Measurements from ENCODE around the gene HOXD12. TPM values are rescaled to one million over a fixed set of nuclear protein-coding genes. Genes with fewer than 3 reads are reported as not detected.

The HOXD12 gene
- total RNA-seq, 4 donors from 2014 or later = not detected

DNA sequence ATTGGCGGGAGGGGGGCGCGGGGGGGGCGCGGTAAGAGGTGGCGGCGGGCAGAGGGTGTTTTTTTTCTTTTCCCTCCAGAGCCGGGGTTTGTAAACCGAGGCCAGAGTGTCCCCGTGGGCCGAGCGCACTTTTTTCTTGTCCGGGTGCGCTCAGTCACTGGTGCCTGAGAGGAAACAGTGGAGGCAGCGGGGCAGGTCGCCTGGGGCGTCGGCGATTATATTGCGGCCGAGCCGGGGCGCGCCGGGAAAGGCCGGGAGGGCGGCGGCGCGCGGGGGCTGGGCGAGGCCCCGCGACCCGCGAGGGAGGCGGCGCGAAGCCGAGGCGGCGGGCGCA, 30.2 kb downstream of the HOXD12 start:
- WGBS, 2 donors (ENCODE audit: low coverage in 1 of 2) = 0 to 10% methylated on average over 2 to 41 of the region's 43 CpGs
- H3K27me3 ChIP-seq = peaks cover 77% of the 10 kb centered on the region
- no peaks in the 10 kb centered on the region for H3K9me3 ChIP-seq
- no peaks in the 10 kb centered on the region for H3K36me3 ChIP-seq
- intact Hi-C loops (cut with DNase I; ENCODE audit: low total_unique reads) = loop anchor here (5.0 kb wide), 1 partner anchor 508 kb away; no protein-coding TSS in a partner anchor
- H3K27ac ChIP-seq = peak overlapping the region; percentile 94 to 96 (median 94)
- in situ Hi-C loops (cut with MboI; ENCODE audit: low pct_ligation_motif_present in 1 of 4, low pct_unique_long_range_greater_than_20kb in 1 of 4, low sequenced_read_pairs in 3 of 4) = loop anchor here (5.0 to 25.0 kb wide), 6 partner anchors 325 to 1025 kb away; no protein-coding TSS in a partner anchor
- peak overlapping the region; percentile 44 to 68 (median 57) for H3K4me3 ChIP-seq
- peaks cover 12 to 56% (median 31%) of the 10 kb centered on the region in 4 donors for H3K4me1 ChIP-seq
- peak; percentile 64 for DNase-seq
- TF ChIP-seq POLR2A (IDR thresholded peaks at IDR 0.05) = no peak
- TF ChIP-seq EP300 (IDR thresholded peaks at IDR 0.05; ENCODE audit: low read depth) = no peak
- TF ChIP-seq, protein P1, sequence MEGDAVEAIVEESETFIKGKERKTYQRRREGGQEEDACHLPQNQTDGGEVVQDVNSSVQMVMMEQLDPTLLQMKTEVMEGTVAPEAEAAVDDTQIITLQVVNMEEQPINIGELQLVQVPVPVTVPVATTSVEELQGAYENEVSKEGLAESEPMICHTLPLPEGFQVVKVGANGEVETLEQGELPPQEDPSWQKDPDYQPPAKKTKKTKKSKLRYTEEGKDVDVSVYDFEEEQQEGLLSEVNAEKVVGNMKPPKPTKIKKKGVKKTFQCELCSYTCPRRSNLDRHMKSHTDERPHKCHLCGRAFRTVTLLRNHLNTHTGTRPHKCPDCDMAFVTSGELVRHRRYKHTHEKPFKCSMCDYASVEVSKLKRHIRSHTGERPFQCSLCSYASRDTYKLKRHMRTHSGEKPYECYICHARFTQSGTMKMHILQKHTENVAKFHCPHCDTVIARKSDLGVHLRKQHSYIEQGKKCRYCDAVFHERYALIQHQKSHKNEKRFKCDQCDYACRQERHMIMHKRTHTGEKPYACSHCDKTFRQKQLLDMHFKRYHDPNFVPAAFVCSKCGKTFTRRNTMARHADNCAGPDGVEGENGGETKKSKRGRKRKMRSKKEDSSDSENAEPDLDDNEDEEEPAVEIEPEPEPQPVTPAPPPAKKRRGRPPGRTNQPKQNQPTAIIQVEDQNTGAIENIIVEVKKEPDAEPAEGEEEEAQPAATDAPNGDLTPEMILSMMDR (IDR thresholded peaks at IDR 0.05) = no peak
- no peak for TF ChIP-seq POLR2AphosphoS5 (IDR thresholded peaks at IDR 0.05)

DNA sequence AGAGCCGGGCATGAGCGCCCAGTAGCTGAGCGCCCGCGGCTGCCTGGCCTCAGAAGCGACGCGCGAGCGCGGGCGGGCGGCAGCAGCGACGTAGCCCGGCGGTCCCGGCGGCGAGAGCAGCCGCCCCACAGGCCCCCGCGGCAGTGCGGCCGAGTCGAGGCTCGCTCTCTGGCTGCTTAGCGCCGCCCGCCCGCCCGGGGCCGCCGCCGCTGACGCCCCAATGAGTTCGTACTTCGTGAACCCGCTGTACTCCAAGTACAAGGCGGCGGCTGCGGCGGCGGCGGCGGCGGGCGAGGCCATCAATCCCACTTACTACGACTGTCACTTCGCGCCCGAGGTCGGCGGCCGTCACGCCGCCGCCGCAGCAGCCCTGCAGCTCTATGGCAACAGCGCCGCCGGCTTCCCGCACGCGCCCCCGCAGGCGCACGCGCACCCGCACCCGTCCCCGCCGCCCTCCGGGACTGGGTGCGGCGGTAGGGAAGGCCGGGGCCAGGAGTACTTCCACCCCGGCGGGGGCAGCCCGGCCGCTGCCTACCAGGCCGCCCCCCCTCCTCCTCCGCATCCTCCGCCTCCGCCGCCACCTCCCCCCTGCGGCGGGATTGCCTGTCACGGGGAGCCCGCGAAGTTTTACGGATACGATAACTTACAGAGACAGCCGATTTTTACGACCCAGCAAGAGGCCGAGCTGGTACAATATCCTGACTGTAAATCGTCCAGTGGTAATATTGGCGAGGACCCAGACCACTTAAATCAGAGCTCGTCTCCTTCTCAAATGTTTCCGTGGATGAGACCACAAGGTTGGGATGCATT, 30.8 kb downstream of the HOXD12 start:
- in situ Hi-C loops (cut with MboI; ENCODE audit: low pct_ligation_motif_present in 1 of 4, low pct_unique_long_range_greater_than_20kb in 1 of 4, low sequenced_read_pairs in 3 of 4) = loop anchor here in 1 of 4 donors (25.0 kb wide), 1 partner anchor 682 kb away; no protein-coding TSS in a partner anchor
- WGBS, 2 donors (ENCODE audit: low coverage in 1 of 2) = 5 to 17% methylated on average over 5 to 64 of the region's 100 CpGs

DNA sequence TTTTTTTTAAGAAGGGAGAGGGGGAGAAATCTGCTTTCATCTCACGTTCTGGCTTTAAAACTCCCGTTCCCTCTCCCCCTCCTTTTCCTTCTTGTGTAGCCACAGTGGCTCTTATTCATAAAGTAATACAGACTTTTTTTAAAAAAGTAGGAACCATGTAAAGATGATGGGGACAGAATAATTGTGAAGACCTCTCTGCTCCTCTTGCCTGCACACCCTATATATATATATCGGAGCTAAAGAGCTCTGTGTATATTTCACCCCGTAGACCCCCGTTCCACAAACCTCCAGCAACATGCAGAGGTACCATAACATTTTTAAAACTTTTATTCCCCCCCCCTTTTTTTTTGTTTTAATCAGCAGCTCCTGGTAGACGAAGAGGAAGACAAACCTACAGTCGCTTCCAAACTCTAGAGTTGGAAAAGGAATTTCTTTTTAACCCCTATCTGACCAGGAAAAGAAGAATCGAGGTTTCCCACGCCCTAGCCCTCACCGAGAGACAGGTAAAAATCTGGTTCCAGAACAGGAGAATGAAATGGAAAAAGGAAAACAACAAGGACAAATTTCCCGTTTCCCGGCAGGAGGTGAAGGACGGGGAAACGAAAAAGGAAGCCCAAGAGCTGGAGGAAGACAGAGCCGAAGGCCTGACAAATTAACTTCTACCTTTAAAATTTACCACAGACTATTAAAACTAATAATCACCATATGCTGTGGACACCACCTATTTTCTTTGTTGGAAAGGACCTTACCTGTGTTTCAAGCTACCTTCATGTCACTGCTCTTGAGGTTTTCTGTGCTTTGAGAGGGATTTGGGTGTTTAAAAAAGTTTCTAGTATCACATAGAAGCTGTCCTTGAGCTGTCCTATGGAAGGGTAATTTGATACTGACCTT, 31.6 kb downstream of the HOXD12 start:
- DNase-seq = no peak
- Histone ChIP-seq H3K36me3 (no peaks in the 10 kb centered on the region), H3K9me3 (no peaks in the 10 kb centered on the region), H3K4me3 (peak overlapping the region; percentile 32 to 68 (median 50)), H3K27ac (peak overlapping the region; percentile 94 to 96 (median 94)), H3K4me1 (peaks cover 18 to 64% (median 41%) of the 10 kb centered on the region in 4 donors), H3K27me3 (peaks cover 65% of the 10 kb centered on the region)
- in situ Hi-C loops (cut with MboI; ENCODE audit: low pct_ligation_motif_present in 1 of 4, low pct_unique_long_range_greater_than_20kb in 1 of 4, low sequenced_read_pairs in 3 of 4) (loop anchor here in 1 of 4 donors (25.0 kb wide), 1 partner anchor 681 kb away; no protein-coding TSS in a partner anchor), intact Hi-C loops (cut with DNase I; ENCODE audit: low total_unique reads) (no loop called here)
- TF ChIP-seq EP300 (IDR thresholded peaks at IDR 0.05; ENCODE audit: low read depth) = no peak
- TF ChIP-seq, protein P1 (IDR thresholded peaks at IDR 0.05) = no peak
- TF ChIP-seq POLR2AphosphoS5 (IDR thresholded peaks at IDR 0.05) = no peak
- TF ChIP-seq POLR2A (IDR thresholded peaks at IDR 0.05) = no peak
- WGBS, 2 donors (ENCODE audit: low coverage in 1 of 2) = 17 to 28% methylated on average over 6 to 15 of the region's 15 CpGs

More for the DNA sequence above, 30.8 kb downstream of the HOXD12 start:
- peak overlapping the region; percentile 94 to 96 (median 94) for H3K27ac ChIP-seq
- no peaks in the 10 kb centered on the region for H3K9me3 ChIP-seq
- intact Hi-C loops (cut with DNase I; ENCODE audit: low total_unique reads) = no loop called here
- no peaks in the 10 kb centered on the region for H3K36me3 ChIP-seq
- H3K27me3 ChIP-seq = peaks cover 71% of the 10 kb centered on the region
- peaks cover 15 to 62% (median 35%) of the 10 kb centered on the region in 4 donors for H3K4me1 ChIP-seq
- TF ChIP-seq, protein P1 (IDR thresholded peaks at IDR 0.05) = peak in 1 of 5 experiments; percentile 22
- TF ChIP-seq POLR2A (IDR thresholded peaks at IDR 0.05) (peak; percentile 9), POLR2AphosphoS5 (IDR thresholded peaks at IDR 0.05) (peak; percentile 18 to 49 (median 26)), EP300 (IDR thresholded peaks at IDR 0.05; ENCODE audit: low read depth) (no peak)
- H3K4me3 ChIP-seq = peak overlapping the region; percentile 32 to 68 (median 50)
- DNase-seq = peak; percentile 56

DNA sequence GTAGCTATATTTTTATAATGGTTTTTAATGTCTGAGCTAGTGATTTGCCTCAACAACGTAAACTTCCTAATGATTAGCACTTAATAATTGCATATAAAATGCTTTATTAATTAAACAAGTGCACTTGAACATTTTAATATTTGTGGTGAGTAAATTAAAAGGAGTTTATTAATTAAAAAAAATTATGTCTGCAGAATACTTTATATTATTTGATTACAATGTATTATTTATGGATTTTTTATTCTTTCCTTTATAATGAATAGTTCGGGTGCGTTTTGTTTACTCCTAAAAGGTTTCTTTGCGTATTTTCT, 32.2 kb downstream of the HOXD12 start:
- no peaks in the 10 kb centered on the region for H3K9me3 ChIP-seq
- no peaks in the 10 kb centered on the region for H3K36me3 ChIP-seq
- peak overlapping the region in 2 of 4 donors; percentile 55 to 68 for H3K4me3 ChIP-seq
- WGBS, 2 donors (ENCODE audit: low coverage in 1 of 2) = 29 to 46% methylated on average over 4 of the region's 4 CpGs
- DNase-seq = no peak
- intact Hi-C loops (cut with DNase I; ENCODE audit: low total_unique reads) (no loop called here), in situ Hi-C loops (cut with MboI; ENCODE audit: low pct_ligation_motif_present in 1 of 4, low pct_unique_long_range_greater_than_20kb in 1 of 4, low sequenced_read_pairs in 3 of 4) (loop anchor here in 1 of 4 donors (25.0 kb wide), 1 partner anchor 680 kb away; no protein-coding TSS in a partner anchor)
- H3K4me1 ChIP-seq = peaks cover 18 to 64% (median 41%) of the 10 kb centered on the region in 4 donors
- TF ChIP-seq POLR2A (IDR thresholded peaks at IDR 0.05) (no peak), EP300 (IDR thresholded peaks at IDR 0.05; ENCODE audit: low read depth) (no peak), POLR2AphosphoS5 (IDR thresholded peaks at IDR 0.05) (no peak)
- TF ChIP-seq, protein P1 (IDR thresholded peaks at IDR 0.05) = no peak
- H3K27ac ChIP-seq = peak overlapping the region; percentile 94 to 96 (median 94)
- peaks cover 65% of the 10 kb centered on the region for H3K27me3 ChIP-seq

Measured in transverse colon (tissue), 4 donors.